H1 (cell line): ENCODE data around the gene AHSP. TPM values are rescaled to one million over a fixed set of nuclear protein-coding genes. Genes with fewer than 3 reads are reported as not detected.

Experiments
- CTCF ChIA-PET: fragments of 300-600 bp; sonication (Branson Sonifier 250); formaldehyde crosslinking; loops from one replicate; lab custom pipeline; 2021; ENCODE audit not compliant: partially characterized antibody; lab: Charles Lee
- POLR2A ChIA-PET: fragments of 300-600 bp; sonication (Branson Sonifier 250); formaldehyde crosslinking; loops from one replicate; lab custom pipeline; 2021; ENCODE audit warnings: inconsistent platforms; ENCODE audit not compliant: partially characterized antibody; lab: Charles Lee
- DNase-seq, 2 experiments: peaks; one replicate each; pipeline versions ENCODE4 v3.0.0 to v3.0.0-alpha.2; 2010 to 2022; ENCODE audit warnings: low spot score in 2 of 2, low read depth in 1 of 2, mixed read lengths in 1 of 2
- FAIRE-seq: peaks from 2 replicates; lab custom pipeline; 2011; peaks lifted over from hg19 to GRCh38; lab: Jason Lieb, UNC
- H2AFZ ChIP-seq: 2 replicates; pipeline ENCODE4 v1.8.1; 2012; ENCODE audit warnings: low read length, inconsistent platforms
- H2AK5ac ChIP-seq: 2 replicates; pipeline ENCODE4 v1.6.1; 2013; ENCODE audit warnings: low read depth, low read length
- H2BK120ac ChIP-seq: replicated peaks from 2 replicates; pipeline ENCODE3; 2013; ENCODE audit warnings: low read depth, low read length, inconsistent platforms
- H2BK12ac ChIP-seq: 2 replicates; pipeline ENCODE4 v1.6.1; 2013; ENCODE audit warnings: low read depth, low read length
- H2BK15ac ChIP-seq: 2 replicates; pipeline ENCODE4 v1.6.1; 2013; ENCODE audit warnings: low read length
- H2BK20ac ChIP-seq: 2 replicates; pipeline ENCODE4 v1.6.1; 2013; ENCODE audit warnings: low read length
- H2BK5ac ChIP-seq: 2 replicates; pipeline ENCODE4 v1.6.1; 2013; ENCODE audit warnings: low read depth, low read length
- H3K14ac ChIP-seq: 2 replicates; pipeline ENCODE4 v1.6.1; 2013; ENCODE audit warnings: inconsistent platforms; ENCODE audit not compliant: insufficient read length
- H3K18ac ChIP-seq: 2 replicates; pipeline ENCODE4 v1.6.1; 2013; ENCODE audit warnings: low read length; ENCODE audit errors: extremely low read depth
- H3K23ac ChIP-seq: 2 replicates; pipeline ENCODE4 v1.6.1; 2013; ENCODE audit warnings: inconsistent platforms; ENCODE audit not compliant: insufficient read length
- H3K23me2 ChIP-seq: 2 replicates; pipeline ENCODE4 v1.6.1; 2013; ENCODE audit warnings: low read depth, low read length
- H3K27ac ChIP-seq: 2 replicates; pipeline ENCODE4 v1.6.1; 2011; ENCODE audit warnings: low read depth, low read length, inconsistent platforms
- H3K27me3 ChIP-seq, 4 experiments: replicated peaks in 1 of 4; 1 replicate in 1 of 4; 2 replicates in 3 of 4; pipeline versions ENCODE4 v1.6.1 to v1.8.1; 2011 to 2013; ENCODE audit warnings: low read length in 3 of 4, mild to moderate bottlenecking in 3 of 4, inconsistent platforms in 2 of 4, mixed read lengths in 2 of 4, moderate library complexity in 1 of 4; ENCODE audit not compliant: control insufficient read depth in 3 of 4, insufficient read depth in 3 of 4; ENCODE audit errors: extremely low read depth in 1 of 4
- H3K36me3 ChIP-seq, 4 experiments: 2 replicates each; pipeline versions ENCODE4 v1.6.1 to v1.8.1; 2011 to 2013; ENCODE audit warnings: mild to moderate bottlenecking in 4 of 4, low read length in 3 of 4, moderate library complexity in 2 of 4, control low read depth in 1 of 4, inconsistent platforms in 1 of 4; ENCODE audit not compliant: insufficient read depth in 4 of 4, control insufficient read depth in 2 of 4
- H3K4ac ChIP-seq: replicated peaks from 2 replicates; pipeline ENCODE3; 2013; ENCODE audit warnings: low read length, low read depth, mixed read lengths, inconsistent platforms; ENCODE audit not compliant: insufficient read length
- H3K4me1 ChIP-seq, 4 experiments: replicated peaks in 1 of 4; 1 replicate in 1 of 4; 2 replicates in 3 of 4; pipeline versions ENCODE4 v1.6.1 to v1.8.1; 2011 to 2013; ENCODE audit warnings: low read length in 3 of 4, inconsistent platforms in 2 of 4, mixed read lengths in 1 of 4; ENCODE audit not compliant: insufficient read depth in 4 of 4, control insufficient read depth in 3 of 4
- H3K4me2 ChIP-seq, 2 experiments: 2 replicates each; pipeline versions ENCODE4 v1.6.1 to v1.8.1; 2011 to 2013; ENCODE audit warnings: low read depth in 2 of 2, low read length in 2 of 2, control low read depth in 1 of 2, inconsistent platforms in 1 of 2, mild to moderate bottlenecking in 1 of 2; ENCODE audit not compliant: insufficient read depth in 1 of 2
- H3K4me3 ChIP-seq, 4 experiments: fragments of 200-600, 300-600 bp in 1 of 4; sonication (generic), shearing (Covaris generic), sonication (Bioruptor Twin) in 1 of 4; 2 replicates each; pipeline versions ENCODE4 v1.5.1 to v1.8.1; 2011 to 2016; ENCODE audit warnings: low read length in 4 of 4, low read depth in 3 of 4, control low read depth in 2 of 4, inconsistent platforms in 2 of 4, mild to moderate bottlenecking in 2 of 4, mixed read lengths in 1 of 4, moderate library complexity in 1 of 4; ENCODE audit not compliant: insufficient read depth in 2 of 4; ENCODE audit errors: extremely low read depth in 1 of 4
- H3K56ac ChIP-seq: replicated peaks from 2 replicates; pipeline ENCODE3; 2013; ENCODE audit warnings: low read depth, mild to moderate bottlenecking, mixed read lengths, low read length, inconsistent platforms; ENCODE audit not compliant: insufficient read length
- H3K79me1 ChIP-seq: 2 replicates; pipeline ENCODE4 v1.6.1; 2013; ENCODE audit warnings: low read depth, low read length, control low read depth
- H3K79me2 ChIP-seq, 2 experiments: 2 replicates each; pipeline versions ENCODE4 v1.6.1 to v1.8.1; 2012 to 2013; ENCODE audit warnings: low read length in 2 of 2, mild to moderate bottlenecking in 2 of 2, inconsistent platforms in 1 of 2; ENCODE audit not compliant: insufficient read depth in 2 of 2, control insufficient read depth in 1 of 2
- H3K9ac ChIP-seq, 4 experiments: replicated peaks in 1 of 4; 1 replicate in 1 of 4; 2 replicates in 3 of 4; pipeline versions ENCODE4 v1.6.1 to v1.8.1; 2011 to 2013; ENCODE audit warnings: low read depth in 3 of 4, low read length in 3 of 4, control low read depth in 2 of 4, mild to moderate bottlenecking in 2 of 4, moderate library complexity in 2 of 4, inconsistent platforms in 1 of 4; ENCODE audit errors: extremely low read depth in 1 of 4
- H3K9me3 ChIP-seq, 2 experiments: 2 replicates each; pipeline versions ENCODE4 v1.6.1 to v1.8.1; 2012 to 2013; ENCODE audit warnings: mild to moderate bottlenecking in 2 of 2, moderate library complexity in 2 of 2, control low read depth in 1 of 2, inconsistent platforms in 1 of 2, low read depth in 1 of 2, low read length in 1 of 2, mixed read lengths in 1 of 2; ENCODE audit not compliant: insufficient read depth in 2 of 2
- H4K20me1 ChIP-seq, 2 experiments: replicated peaks in 1 of 2; 2 replicates each; pipeline versions ENCODE3 to v1.8.1; 2011 to 2013; ENCODE audit warnings: inconsistent platforms in 2 of 2, low read length in 2 of 2, mild to moderate bottlenecking in 1 of 2; ENCODE audit not compliant: insufficient read depth in 2 of 2, control insufficient read depth in 1 of 2
- H4K5ac ChIP-seq: 2 replicates; pipeline ENCODE4 v1.6.1; 2013; ENCODE audit warnings: low read length, low read depth, mixed read lengths, inconsistent platforms; ENCODE audit not compliant: insufficient read length
- H4K8ac ChIP-seq: 2 replicates; pipeline ENCODE4 v1.8.0; 2013; ENCODE audit warnings: mild to moderate bottlenecking, moderate library complexity, low read length, inconsistent platforms; ENCODE audit not compliant: insufficient read depth; ENCODE audit errors: extremely low read depth
- H4K91ac ChIP-seq: replicated peaks from 2 replicates; pipeline ENCODE3; 2013; ENCODE audit warnings: low read length, mixed read lengths, inconsistent platforms; ENCODE audit not compliant: insufficient read length
- KDM5A ChIP-seq: fragments of 200-600 bp; IDR thresholded peaks from 2 replicates; pipeline ENCODE4 v1.7.1; 2012; ENCODE audit warnings: mild to moderate bottlenecking, low read length, inconsistent platforms, mixed read lengths
- SAP30 ChIP-seq: fragments of 300-600 bp; sonication (generic); IDR thresholded peaks from 2 replicates; pipeline ENCODE4 v1.7.1; 2012; ENCODE audit warnings: low read length, moderate library complexity, mild to moderate bottlenecking, inconsistent platforms; ENCODE audit not compliant: insufficient read depth, insufficient replicate concordance
- SP2 ChIP-seq: IDR thresholded peaks from 2 replicates; pipeline ENCODE4 v1.6.1; 2012; ENCODE audit warnings: mild to moderate bottlenecking, low read length, inconsistent platforms
- TAF1 ChIP-seq: IDR thresholded peaks from 2 replicates; pipeline ENCODE4 v1.6.1; 2011; ENCODE audit warnings: mild to moderate bottlenecking, low read depth, low read length
- WGBS, 2 experiments: shearing (Covaris generic) in 1 of 2; methylation state at CpG; one replicate each; pipeline versions ENCODE4 v1.1.6 to v1.1.7; 2013 to 2015; ENCODE audit warnings: low lambda C conversion rate in 2 of 2, mixed read lengths in 2 of 2, inconsistent platforms in 1 of 2, low coverage in 1 of 2, missing lambda C conversion rate in 1 of 2; ENCODE audit not compliant: insufficient replicate concordance in 2 of 2, insufficient coverage in 1 of 2, insufficient read length in 1 of 2; ENCODE audit errors: extremely low coverage in 1 of 2, missing lambda C conversion rate in 1 of 2; 5-methylcytosine and 5-hydroxymethylcytosine counted together
- polyA plus RNA-seq, 7 experiments: library from polyadenylated mRNA; depleted of rRNA in 3 of 7; stranded (reverse) in 5 of 7; unstranded in 2 of 7; fragments of >200 nt in 5 of 7; fragments of 200-250 nt in 2 of 7; gene quantifications; 1 replicate in 5 of 7; 2 replicates in 1 of 7; 4 replicates in 1 of 7; pipeline versions ENCODE4 v1.2.1 to v1.2.3, GENCODE V29; 2011 to 2013; ENCODE audit warnings: missing spikeins in 2 of 7, mixed read lengths in 2 of 7
- total RNA-seq: library from RNA; stranded (reverse); fragmentation: NEBNext Ultra II Directional; extraction: Animal tissue kit (Norgen Biotek cat#: 25700); gene quantifications from 2 replicates; pipeline ENCODE4 v1.2.1, GENCODE V29; 2021

Gene AHSP
- total and polyA plus RNA-seq, 2 of the 8 experiments (the other 6 are each of a cell fraction or from before 2014, with no cell fraction given) = 0.91 to 15.3 TPM

- Histone ChIP-seq H4K8ac (0 out of 2 replicates have a peak overlapping the region, but pooled peaks have one; percentile 22), H3K79me2 (peaks cover 0 to 6% of the 10 kb centered on the region in 2 experiments; a peak in 1 of 4 replicates), H3K4me3 (peak overlapping the region; percentile 67 to 88 (median 86)), H3K4me2 (peak overlapping the region; percentile 90 to 95), H4K20me1 (no peaks in the 10 kb centered on the region), H3K9ac (peak overlapping the region in 3 of 4 experiments; percentile 63 to 85 (median 83); a peak in 6 of 7 replicates), H2BK12ac (no peak overlapping the region), H3K27me3 (no peaks in the 10 kb centered on the region), H3K18ac (peak overlapping the region; percentile 48; the same call in 1 of the 2 replicates), H4K5ac (no peak overlapping the region), H3K27ac (peak overlapping the region; percentile 64; the same call in 1 of the 2 replicates), H2BK15ac (0 out of 2 replicates have a peak overlapping the region, but pooled peaks have one; percentile 95), H3K79me1 (0 out of 2 replicates have a peak, but pooled peaks cover 2% of the 10 kb centered on the region), H2BK5ac (peak overlapping the region; percentile 32; the same call in 1 of the 2 replicates), H3K23ac (no peak overlapping the region), H3K14ac (no peak overlapping the region), H3K4ac (no peak overlapping the region), H3K36me3 (no peaks in the 10 kb centered on the region), H2AFZ (no peak overlapping the region), H3K4me1 (peaks cover 0 to 4% (median 2%) of the 10 kb centered on the region in 4 experiments; a peak in 3 of 7 replicates), H2AK5ac (no peak overlapping the region), H3K23me2 (peaks cover 4% of the 10 kb centered on the region; the same call in 1 of the 2 replicates), H4K91ac (no peak overlapping the region), H3K9me3 (no peaks in the 10 kb centered on the region), H3K56ac (no peak overlapping the region), H2BK20ac (no peak overlapping the region), H2BK120ac (no peak overlapping the region)
- WGBS, 2 experiments = 3% methylated on average over 11 of the region's 12 CpGs; no CpG with 5 or more reads in 1 of the 2 experiments
- DNase-seq (no peak), FAIRE-seq (no peak)
- CTCF ChIA-PET = interaction anchor here (0.9 to 1.5 kb wide), 4 partner anchors 11 to 361 kb away, joined by 3 to 4 read pairs (median 3); no protein-coding TSS in a partner anchor
- TF ChIP-seq KDM5A (no peak), SP2 (no peak), SAP30 (peak; percentile 63), TAF1 (no peak)
- POLR2A ChIA-PET = interaction anchor here (0.5 to 3.3 kb wide), 24 partner anchors 9 to 239 kb away, joined by 3 to 27 read pairs (median 4); partner anchors contain the start of gene AHSP
Observed at GRCh38 chr16:31507617-31507928, 20.1 kb upstream of the AHSP start.
